Panc1 (cell line): ENCODE measurements around the gene CSNK2A3. TPM values are rescaled to one million over a fixed set of nuclear protein-coding genes. Genes with fewer than 3 reads are reported as not detected.

Experiments used
- ATAC-seq: fragments of 200-7000 bp; cut with Tn5 transposase; 2 replicates; pipeline ENCODE4 v1.9.1; 2020; ENCODE audit warnings: mild to moderate bottlenecking, moderate library complexity
- BruUV-seq: library from RNA; stranded (reverse); fragments of 400-500 nt; replicated peaks from 2 replicates; lab custom pipeline; 2021; lab: Mats Ljungman, UMichigan
- CTCF ChIA-PET: fragments of 300-600 bp; sonication (Branson Sonifier 250); formaldehyde crosslinking; loops from one replicate; lab custom pipeline; 2022; ENCODE audit warnings: antibody characterized with exemption; lab: Charles Lee
- POLR2A ChIA-PET: fragments of 300-600 bp; sonication (Branson Sonifier 250); formaldehyde crosslinking; loops from one replicate; lab custom pipeline; 2022; ENCODE audit warnings: antibody characterized with exemption; lab: Charles Lee
- DNase-seq: peaks from one replicate; pipeline ENCODE4 v3.0.0-alpha.2; 2010; ENCODE audit warnings: low read depth, low spot score
- H3K27ac ChIP-seq: 2 replicates; pipeline ENCODE4 v1.5.1; 2011; ENCODE audit warnings: mild to moderate bottlenecking, low read length, inconsistent platforms
- H3K27me3 ChIP-seq: fragments of 200-500 bp; sonication (Bioruptor generic); 2 replicates; pipeline ENCODE4 v1.6.0; 2014; ENCODE audit warnings: low read length, inconsistent platforms; ENCODE audit not compliant: control insufficient read depth, insufficient read depth
- H3K36me3 ChIP-seq: fragments of 200-500 bp; sonication (Bioruptor generic); 2 replicates; pipeline ENCODE4 v1.5.1; 2014; ENCODE audit warnings: inconsistent platforms, mild to moderate bottlenecking, low read length, moderate library complexity; ENCODE audit not compliant: control insufficient read depth, insufficient read depth
- H3K4me1 ChIP-seq: 2 replicates; pipeline ENCODE4 v1.5.1; 2011; ENCODE audit warnings: inconsistent platforms, mild to moderate bottlenecking, low read length, moderate library complexity; ENCODE audit not compliant: control insufficient read depth, insufficient read depth
- H3K4me3 ChIP-seq, 2 experiments: 2 replicates each; pipeline ENCODE4 v1.5.1; 2011 to 2012; ENCODE audit warnings: low read depth in 2 of 2, low read length in 2 of 2, mild to moderate bottlenecking in 2 of 2, inconsistent platforms in 1 of 2, moderate library complexity in 1 of 2
- H3K9me3 ChIP-seq: fragments of 200-500 bp; sonication (Bioruptor generic); 2 replicates; pipeline ENCODE4 v1.5.1; 2014; ENCODE audit warnings: low read depth, mild to moderate bottlenecking, inconsistent platforms, low read length, moderate library complexity; ENCODE audit not compliant: control insufficient read depth, insufficient read depth
- CTCF ChIP-seq: fragments of 450-650 bp; IDR thresholded peaks from 2 replicates; pipeline ENCODE4 v1.5.1; 2017; ENCODE audit warnings: mild to moderate bottlenecking
- POLR2AphosphoS5 ChIP-seq: IDR thresholded peaks from 2 replicates; pipeline ENCODE4 v1.6.1; 2012; ENCODE audit warnings: mild to moderate bottlenecking, low read depth, low read length, moderate library complexity
- REST ChIP-seq, 2 experiments: IDR thresholded peaks; 2 replicates each; pipeline ENCODE4 v1.6.1; 2011 to 2012; ENCODE audit warnings: low read depth in 2 of 2, control low read depth in 1 of 2, low read length in 1 of 2, mild to moderate bottlenecking in 1 of 2, moderate library complexity in 1 of 2; ENCODE audit not compliant: insufficient read depth in 1 of 2
- SIN3A ChIP-seq: IDR thresholded peaks from 2 replicates; pipeline ENCODE4 v1.6.1; 2012; ENCODE audit warnings: low read depth, mild to moderate bottlenecking, low read length, moderate library complexity, borderline replicate concordance; ENCODE audit not compliant: insufficient read depth
- TCF7L2 ChIP-seq: IDR thresholded peaks from 2 replicates; pipeline ENCODE4 v1.6.1; 2011; ENCODE audit warnings: mild to moderate bottlenecking, low read depth, low read length, inconsistent platforms
- in situ Hi-C: cut with HindIII; loops from 2 replicates; pipeline ENCODE4 v1.10.0; 2016; ENCODE audit warnings: low sequenced_read_pairs, low pct_unique_long_range_greater_than_20kb
- intact Hi-C: fragments of 100-400 bp; cut with micrococcal nuclease; formaldehyde crosslinking; loops from one replicate; pipeline ENCODE4 v1.10.0; 2022; ENCODE audit not compliant: unreplicated experiment
- total RNA-seq: library from RNA; stranded (reverse); gene quantifications from one replicate; pipeline ENCODE4 v1.2.1, GENCODE V29; 2021; ENCODE audit not compliant: unreplicated experiment

CSNK2A3 gene
- total RNA-seq, 1 experiment from 2014 or later = 2.6 TPM

- no peak overlapping the region for H3K4me3 ChIP-seq
- ChIA-PET POLR2A (no interaction called here), CTCF (no interaction called here)
- DNase-seq (no peak), ATAC-seq (no peak)
- no peaks in the 10 kb centered on the region for H3K4me1 ChIP-seq
- no peak for TF ChIP-seq SIN3A
- TF ChIP-seq CTCF = no peak
- no peak for TF ChIP-seq TCF7L2
- no peak for TF ChIP-seq POLR2AphosphoS5
- no peaks in the 10 kb centered on the region for H3K27me3 ChIP-seq
- intact Hi-C loops = no loop called here
- H3K27ac ChIP-seq = no peak overlapping the region
- H3K36me3 ChIP-seq = no peaks in the 10 kb centered on the region
- H3K9me3 ChIP-seq = no peaks in the 10 kb centered on the region
- in situ Hi-C loops = no loop called here
- no TSS peak for BruUV-seq
Measured at GRCh38 chr11:11347592-11347991, 5.5 kb downstream of the CSNK2A3 start.

GRCh38 chr11:11346303-11346702 lies 6.7 kb downstream of the CSNK2A3 start:
- POLR2A ChIA-PET = no interaction called here
- Histone ChIP-seq H3K27ac (no peak overlapping the region), H3K9me3 (no peaks in the 10 kb centered on the region), H3K4me1 (no peaks in the 10 kb centered on the region), H3K4me3 (no peak overlapping the region), H3K27me3 (no peaks in the 10 kb centered on the region), H3K36me3 (no peaks in the 10 kb centered on the region)
- intact Hi-C loops (no loop called here), in situ Hi-C loops (no loop called here)
- CTCF ChIA-PET = no interaction called here
- TF ChIP-seq POLR2AphosphoS5 = no peak
- TF ChIP-seq TCF7L2 = no peak
- no peak for TF ChIP-seq CTCF
- no peak for TF ChIP-seq REST (IDR thresholded peaks at IDR 0.05; ENCODE audit: insufficient read depth in 1 of 2, low read depth in 2 of 2, low read length in 1 of 2)
- no TSS peak for BruUV-seq
- ATAC-seq (no peak), DNase-seq (no peak)

GRCh38 chr11:11345099-11345498 lies 8.0 kb downstream of the CSNK2A3 start:
- no TSS peak for BruUV-seq
- Histone ChIP-seq H3K27me3 (no peaks in the 10 kb centered on the region), H3K4me3 (no peak overlapping the region), H3K36me3 (no peaks in the 10 kb centered on the region), H3K4me1 (no peaks in the 10 kb centered on the region), H3K9me3 (no peaks in the 10 kb centered on the region), H3K27ac (no peak overlapping the region)
- no peak for TF ChIP-seq REST (IDR thresholded peaks at IDR 0.05; ENCODE audit: insufficient read depth in 1 of 2, low read depth in 2 of 2, low read length in 1 of 2)
- POLR2A ChIA-PET = no interaction called here
- no peak for ATAC-seq
- intact Hi-C loops = no loop called here
- CTCF ChIA-PET = no interaction called here
- no peak for DNase-seq
- in situ Hi-C loops = no loop called here
